Smooth muscle cell (in vitro differentiated cells): ENCODE results near the gene DMXL1. TPM values are rescaled to one million over a fixed set of nuclear protein-coding genes. Genes with fewer than 3 reads are reported as not detected.

ENCODE experiments used
- DNase-seq: peaks from one replicate; lab custom pipeline; 2025; ENCODE audit not compliant: unreplicated experiment; lab: John Stamatoyannopoulos, UW
- H2AFZ ChIP-seq: fragments of 200-600 bp; sonication (generic); 2 replicates; pipeline ENCODE4 v1.6.0; 2016; ENCODE audit warnings: antibody characterized with exemption, low read depth, mild to moderate bottlenecking
- H3F3A ChIP-seq: fragments of 200-600 bp; sonication (generic); 2 replicates; pipeline ENCODE4 v1.6.0; 2017; ENCODE audit warnings: antibody characterized with exemption, low read depth
- H3K27ac ChIP-seq: fragments of 200-600 bp; sonication (generic); 2 replicates; pipeline ENCODE4 v1.5.1; 2016; ENCODE audit warnings: low read depth, mild to moderate bottlenecking
- H3K27me3 ChIP-seq: fragments of 200-600 bp; sonication (generic); 2 replicates; pipeline ENCODE4 v1.6.1; 2016; ENCODE audit warnings: low read depth, mild to moderate bottlenecking
- H3K36me3 ChIP-seq: fragments of 200-600 bp; sonication (generic); 2 replicates; pipeline ENCODE4 v1.5.1; 2016; ENCODE audit warnings: low read depth
- H3K4me1 ChIP-seq: fragments of 200-600 bp; sonication (generic); 2 replicates; pipeline ENCODE4 v1.5.1; 2016; ENCODE audit warnings: low read depth
- H3K4me2 ChIP-seq: fragments of 200-600 bp; sonication (generic); 2 replicates; pipeline ENCODE4 v1.6.0; 2016; ENCODE audit warnings: mild to moderate bottlenecking
- H3K4me3 ChIP-seq: fragments of 200-600 bp; sonication (generic); 2 replicates; pipeline ENCODE4 v1.5.1; 2016; ENCODE audit warnings: mild to moderate bottlenecking
- H3K79me2 ChIP-seq: fragments of 200-600 bp; sonication (generic); 2 replicates; pipeline ENCODE4 v1.6.0; 2016; ENCODE audit warnings: low read depth, mild to moderate bottlenecking
- H3K9ac ChIP-seq: fragments of 200-600 bp; sonication (generic); 2 replicates; pipeline ENCODE4 v1.6.0; 2016; ENCODE audit warnings: low read depth
- H3K9me3 ChIP-seq: fragments of 200-600 bp; sonication (generic); replicated peaks from 2 replicates; pipeline ENCODE4 v1.5.1; 2016; ENCODE audit warnings: low read depth
- H4K20me1 ChIP-seq: fragments of 200-600 bp; sonication (generic); 2 replicates; pipeline ENCODE4 v1.6.0; 2016; ENCODE audit warnings: low read depth
- CTCF ChIP-seq: fragments of 200-600 bp; sonication (generic); IDR thresholded peaks from 2 replicates; pipeline ENCODE4 v1.5.1; 2017; ENCODE audit warnings: borderline replicate concordance, mild to moderate bottlenecking, antibody characterized with exemption; ENCODE audit not compliant: insufficient read depth, poor library complexity, severe bottlenecking
- WGBS: methylation state at CpG from one replicate; pipeline ENCODE4 v1.1.7; 2016; ENCODE audit warnings: low lambda C conversion rate; 5-methylcytosine and 5-hydroxymethylcytosine counted together
- polyA plus RNA-seq: library from polyadenylated mRNA; unstranded; fragments of >200 nt; fragmentation: Nextera tagmentation; extraction: Ambion mirVana; gene quantifications from 2 replicates; pipeline ENCODE4 v1.2.1, GENCODE V29; 2016
- total RNA-seq: library from RNA; depleted of rRNA; stranded (reverse); fragments of >200 nt; gene quantifications from 2 replicates; pipeline ENCODE4 v1.2.3, GENCODE V29; 2014

Gene DMXL1
- total and polyA plus RNA-seq, 2 experiments from 2014 or later = 9.6 to 76.0 TPM

- no peak for DNase-seq
- H3F3A ChIP-seq = peaks cover 16% of the 10 kb centered on the region
- WGBS = 21% methylated on average over 5 of the region's 5 CpGs
- peak overlapping the region; percentile 63 for H3K4me2 ChIP-seq
- no peaks in the 10 kb centered on the region for H3K79me2 ChIP-seq
- peak overlapping the region; percentile 51 for H3K27ac ChIP-seq
- no peak overlapping the region for H3K9ac ChIP-seq
- H3K36me3 ChIP-seq = no peaks in the 10 kb centered on the region
- H3K9me3 ChIP-seq = no peaks in the 10 kb centered on the region
- H4K20me1 ChIP-seq = no peaks in the 10 kb centered on the region
- H3K27me3 ChIP-seq = no peaks in the 10 kb centered on the region
- no peak overlapping the region for H2AFZ ChIP-seq
- TF ChIP-seq CTCF = no peak
- H3K4me1 ChIP-seq = no peaks in the 10 kb centered on the region
- H3K4me3 ChIP-seq = no peak overlapping the region
These were observed 7.1 kb upstream of the DMXL1 start for GRCh38 chr5:119063579-119064379.

GRCh38 chr5:119067450-119067849 lies 3.4 kb upstream of the DMXL1 start:
- peaks cover 8% of the 10 kb centered on the region for H3K4me1 ChIP-seq
- 98% methylated on average over 4 of the region's 4 CpGs for WGBS
- H3K9me3 ChIP-seq = no peaks in the 10 kb centered on the region
- no peaks in the 10 kb centered on the region for H4K20me1 ChIP-seq
- H3K9ac ChIP-seq = no peak overlapping the region
- H2AFZ ChIP-seq = no peak overlapping the region
- no peak for TF ChIP-seq CTCF
- H3K27me3 ChIP-seq = no peaks in the 10 kb centered on the region
- no peak for DNase-seq
- H3F3A ChIP-seq = peaks cover 12% of the 10 kb centered on the region
- H3K27ac ChIP-seq = no peak overlapping the region
- H3K4me3 ChIP-seq = no peak overlapping the region
- no peak overlapping the region for H3K4me2 ChIP-seq
- no peaks in the 10 kb centered on the region for H3K36me3 ChIP-seq
- H3K79me2 ChIP-seq = peaks cover 12% of the 10 kb centered on the region

GRCh38 chr5:119070578-119070827 lies 384 bp upstream of the DMXL1 start:
- Histone ChIP-seq H3K27ac (peak overlapping the region; percentile 78), H3K27me3 (no peaks in the 10 kb centered on the region), H3K79me2 (peaks cover 42% of the 10 kb centered on the region), H3K9ac (peak overlapping the region; percentile 35), H3K36me3 (no peaks in the 10 kb centered on the region), H3F3A (no peaks in the 10 kb centered on the region), H3K4me3 (peak overlapping the region; percentile 66), H4K20me1 (no peaks in the 10 kb centered on the region), H3K4me1 (peaks cover 8% of the 10 kb centered on the region), H2AFZ (peak overlapping the region; percentile 92), H3K4me2 (peak overlapping the region; percentile 82), H3K9me3 (no peaks in the 10 kb centered on the region)
- no peak for TF ChIP-seq CTCF
- DNase-seq = peak; percentile 86
- WGBS = 0% methylated on average over 9 of the region's 9 CpGs

GRCh38 chr5:119071561-119071995 lies 691 bp downstream of the DMXL1 start:
- no peaks in the 10 kb centered on the region for H3K36me3 ChIP-seq
- H3K79me2 ChIP-seq = peaks cover 53% of the 10 kb centered on the region
- H3K27me3 ChIP-seq = no peaks in the 10 kb centered on the region
- H3K4me1 ChIP-seq = peaks cover 8% of the 10 kb centered on the region
- peaks cover 5% of the 10 kb centered on the region for H4K20me1 ChIP-seq
- peak overlapping the region; percentile 78 for H3K27ac ChIP-seq
- no peaks in the 10 kb centered on the region for H3F3A ChIP-seq
- no peak for TF ChIP-seq CTCF
- H2AFZ ChIP-seq = peak overlapping the region; percentile 77
- peak overlapping the region; percentile 84 for H3K9ac ChIP-seq
- DNase-seq = peak; percentile 34
- peak overlapping the region; percentile 66 for H3K4me3 ChIP-seq
- H3K9me3 ChIP-seq = no peaks in the 10 kb centered on the region
- peak overlapping the region; percentile 88 for H3K4me2 ChIP-seq
- WGBS = under 1% methylated on average over 22 of the region's 22 CpGs
